Neuronal stem cell (in vitro differentiated cells): Measurements from ENCODE around the gene CRYGA.

Experiments
- DNase-seq: peaks from one replicate; pipeline ENCODE4 v3.0.0-alpha.2; 2013; ENCODE audit warnings: low spot score
- H2AFZ ChIP-seq: one replicate; pipeline ENCODE4 v1.6.1; 2013; ENCODE audit warnings: mild to moderate bottlenecking, low read length, inconsistent platforms
- H2AK5ac ChIP-seq: 2 replicates; pipeline ENCODE4 v1.6.1; 2013; ENCODE audit warnings: low read depth, mild to moderate bottlenecking, inconsistent platforms, low read length, moderate library complexity, mixed read lengths
- H2BK120ac ChIP-seq: 2 replicates; pipeline ENCODE4 v1.6.1; 2013; ENCODE audit warnings: low read depth, mild to moderate bottlenecking, inconsistent platforms, low read length, moderate library complexity, mixed read lengths
- H2BK12ac ChIP-seq: one replicate; pipeline ENCODE4 v1.6.1; 2013; ENCODE audit warnings: low read length, inconsistent platforms
- H2BK15ac ChIP-seq: 2 replicates; pipeline ENCODE4 v1.6.1; 2013; ENCODE audit warnings: mild to moderate bottlenecking, low read length, inconsistent platforms, mixed read lengths
- H2BK5ac ChIP-seq: one replicate; pipeline ENCODE4 v1.6.1; 2013; ENCODE audit warnings: inconsistent platforms, mild to moderate bottlenecking, low read length, moderate library complexity
- H3K14ac ChIP-seq: one replicate; pipeline ENCODE4 v1.6.1; 2013; ENCODE audit warnings: low read length, inconsistent platforms
- H3K18ac ChIP-seq: 2 replicates; pipeline ENCODE4 v1.6.1; 2013; ENCODE audit warnings: low read length, inconsistent platforms
- H3K23ac ChIP-seq: 2 replicates; pipeline ENCODE4 v1.6.1; 2013; ENCODE audit warnings: low read depth, mild to moderate bottlenecking, mixed read lengths, low read length, inconsistent platforms; ENCODE audit not compliant: poor library complexity
- H3K27ac ChIP-seq: replicated peaks from 3 replicates; pipeline ENCODE4 v1.5.1; 2013; ENCODE audit warnings: low read length, inconsistent platforms
- H3K27me3 ChIP-seq, 3 experiments: 2 replicates each; pipeline ENCODE4 v1.6.1; 2013; ENCODE audit warnings: low read length in 3 of 3, mild to moderate bottlenecking in 2 of 3, inconsistent platforms in 1 of 3, low read depth in 1 of 3, mixed read lengths in 1 of 3, moderate library complexity in 1 of 3; ENCODE audit not compliant: control insufficient read depth in 3 of 3, insufficient read depth in 3 of 3
- H3K36me3 ChIP-seq, 2 donors: replicated peaks in 1 of 2; 2 replicates each; pipeline ENCODE4 v1.6.1; 2013; ENCODE audit warnings: low read length in 2 of 2; ENCODE audit not compliant: control insufficient read depth in 2 of 2, insufficient read depth in 2 of 2
- H3K4ac ChIP-seq: 2 replicates; pipeline ENCODE4 v1.6.1; 2013; ENCODE audit warnings: inconsistent platforms, mild to moderate bottlenecking, low read length, moderate library complexity
- H3K4me1 ChIP-seq, 2 donors: 1 replicate in 1 of 2; 2 replicates in 1 of 2; pipeline ENCODE4 v1.6.1; 2013; ENCODE audit warnings: low read length in 2 of 2, low read depth in 1 of 2; ENCODE audit not compliant: control insufficient read depth in 2 of 2, insufficient read depth in 1 of 2
- H3K4me2 ChIP-seq: one replicate; pipeline ENCODE4 v1.6.1; 2013; ENCODE audit warnings: mild to moderate bottlenecking, low read length, inconsistent platforms; ENCODE audit not compliant: insufficient read depth, poor library complexity, severe bottlenecking
- H3K4me3 ChIP-seq, 2 donors: 2 replicates each; pipeline ENCODE4 v1.5.1; 2013; ENCODE audit warnings: low read length in 2 of 2, mild to moderate bottlenecking in 2 of 2, inconsistent platforms in 1 of 2, moderate library complexity in 1 of 2
- H3K79me1 ChIP-seq: one replicate; pipeline ENCODE4 v1.6.1; 2013; ENCODE audit warnings: low read depth, mild to moderate bottlenecking, inconsistent platforms, low read length, moderate library complexity
- H3K9ac ChIP-seq: one replicate; pipeline ENCODE4 v1.6.1; 2013; ENCODE audit warnings: mild to moderate bottlenecking, low read depth, low read length, inconsistent platforms; ENCODE audit not compliant: poor library complexity
- H3K9me3 ChIP-seq, 2 donors: replicated peaks in 1 of 2; 2 replicates each; pipeline versions ENCODE3 to v1.6.1; 2013; ENCODE audit warnings: low read length in 2 of 2, mild to moderate bottlenecking in 2 of 2, inconsistent platforms in 1 of 2, low read depth in 1 of 2, mixed read lengths in 1 of 2, moderate library complexity in 1 of 2; ENCODE audit not compliant: control insufficient read depth in 2 of 2, insufficient read depth in 1 of 2
- H4K8ac ChIP-seq: one replicate; pipeline ENCODE4 v1.6.1; 2013; ENCODE audit warnings: low read depth, mild to moderate bottlenecking, inconsistent platforms, low read length, moderate library complexity
- H4K91ac ChIP-seq: one replicate; pipeline ENCODE4 v1.6.1; 2013; ENCODE audit warnings: low read length, low read depth, mild to moderate bottlenecking, inconsistent platforms; ENCODE audit not compliant: poor library complexity
- WGBS, 2 donors: extraction: QIAGEN DNeasy Blood & Tissue Kit; methylation state at CpG; one replicate each; pipeline ENCODE4 v1.1.7; 2013; ENCODE audit warnings: missing lambda C conversion rate in 2 of 2, mixed read lengths in 1 of 2; ENCODE audit not compliant: insufficient read length in 2 of 2, insufficient replicate concordance in 1 of 2; ENCODE audit errors: extremely low coverage in 2 of 2; 5-methylcytosine and 5-hydroxymethylcytosine counted together

The CRYGA gene

GRCh38 chr2:208136716-208137094 is 26.7 kb downstream of the CRYGA start:
- peaks cover 0 to 3% of the 10 kb centered on the region in 2 donors for H3K9me3 ChIP-seq
- no CpG with 5 or more reads among the region's 2 CpGs for WGBS, 2 donors

GRCh38 chr2:208135794-208136715 is 27.3 kb downstream of the CRYGA start:
- Histone ChIP-seq H3K4me3 (no peak overlapping the region), H3K27ac (no peak overlapping the region), H3K23ac (no peak overlapping the region), H3K4me1 (peaks cover 2 to 7% of the 10 kb centered on the region in 2 donors), H3K18ac (no peak overlapping the region), H2AK5ac (no peak overlapping the region), H2BK15ac (no peak overlapping the region), H3K4me2 (no peak overlapping the region), H2BK5ac (no peak overlapping the region), H3K79me1 (no peaks in the 10 kb centered on the region), H2AFZ (no peak overlapping the region), H4K8ac (no peak overlapping the region), H3K36me3 (no peaks in the 10 kb centered on the region), H3K27me3 (no peaks in the 10 kb centered on the region), H2BK120ac (no peak overlapping the region), H2BK12ac (no peak overlapping the region), H3K9ac (no peak overlapping the region), H4K91ac (no peak overlapping the region), H3K4ac (no peak overlapping the region), H3K9me3 (peaks cover 0 to 3% of the 10 kb centered on the region in 2 donors), H3K14ac (no peak overlapping the region)
- DNase-seq = no peak
- WGBS, 2 donors = no CpG with 5 or more reads among the region's 11 CpGs

More at GRCh38 chr2:208136716-208137094, 26.7 kb downstream of the CRYGA start:
- H2BK12ac ChIP-seq = no peak overlapping the region
- no peak overlapping the region for H4K8ac ChIP-seq
- H3K4me2 ChIP-seq = no peak overlapping the region
- no peak overlapping the region for H2BK15ac ChIP-seq
- H3K79me1 ChIP-seq = no peaks in the 10 kb centered on the region
- peaks cover 2 to 7% of the 10 kb centered on the region in 2 donors for H3K4me1 ChIP-seq
- no peak overlapping the region for H3K18ac ChIP-seq
- H2AK5ac ChIP-seq = no peak overlapping the region
- no peaks in the 10 kb centered on the region for H3K36me3 ChIP-seq
- H3K27me3 ChIP-seq = no peaks in the 10 kb centered on the region
- H3K4ac ChIP-seq = no peak overlapping the region
- H3K23ac ChIP-seq = no peak overlapping the region
- H4K91ac ChIP-seq = no peak overlapping the region
- no peak for DNase-seq
- no peak overlapping the region for H3K14ac ChIP-seq
- no peak overlapping the region for H3K4me3 ChIP-seq
- no peak overlapping the region for H3K27ac ChIP-seq
- H3K9ac ChIP-seq = no peak overlapping the region
- H2BK5ac ChIP-seq = no peak overlapping the region
- H2BK120ac ChIP-seq = no peak overlapping the region
- H2AFZ ChIP-seq = no peak overlapping the region

GRCh38 chr2:208134928-208135586 is 28.3 kb downstream of the CRYGA start:
- no CpG with 5 or more reads among the region's 8 CpGs for WGBS, 2 donors
- Histone ChIP-seq H4K91ac (no peak overlapping the region), H3K36me3 (no peaks in the 10 kb centered on the region), H3K27me3 (no peaks in the 10 kb centered on the region), H3K4me1 (peaks cover 2 to 7% of the 10 kb centered on the region in 2 donors), H3K14ac (no peak overlapping the region), H3K27ac (no peak overlapping the region), H3K9me3 (peaks cover 0 to 3% of the 10 kb centered on the region in 2 donors), H4K8ac (no peak overlapping the region), H3K9ac (no peak overlapping the region), H2AK5ac (no peak overlapping the region), H3K4ac (no peak overlapping the region), H3K4me3 (no peak overlapping the region), H2BK12ac (no peak overlapping the region), H3K18ac (no peak overlapping the region), H2BK5ac (no peak overlapping the region), H3K4me2 (no peak overlapping the region), H3K23ac (no peak overlapping the region), H3K79me1 (no peaks in the 10 kb centered on the region), H2BK15ac (no peak overlapping the region), H2BK120ac (no peak overlapping the region), H2AFZ (peak overlapping the region; percentile 8)
- no peak for DNase-seq

GRCh38 chr2:208130712-208131110 is 32.7 kb downstream of the CRYGA start:
- WGBS, 2 donors = no CpG with 5 or more reads among the region's 6 CpGs

More at GRCh38 chr2:208130712-208131110, 32.7 kb downstream of the CRYGA start:
- Histone ChIP-seq H3K27ac (no peak overlapping the region), H2BK15ac (no peak overlapping the region), H2AK5ac (no peak overlapping the region), H3K4me2 (no peak overlapping the region), H3K4ac (no peak overlapping the region), H3K79me1 (no peaks in the 10 kb centered on the region), H2BK5ac (no peak overlapping the region), H3K27me3 (no peaks in the 10 kb centered on the region), H2BK12ac (no peak overlapping the region), H3K9me3 (no peaks in the 10 kb centered on the region), H2BK120ac (no peak overlapping the region), H3K14ac (no peak overlapping the region), H4K91ac (no peak overlapping the region), H3K23ac (no peak overlapping the region), H3K4me3 (no peak overlapping the region), H2AFZ (peak overlapping the region; percentile 72), H3K4me1 (peaks cover 7 to 8% of the 10 kb centered on the region in 2 donors), H3K18ac (no peak overlapping the region), H3K36me3 (no peaks in the 10 kb centered on the region), H4K8ac (no peak overlapping the region), H3K9ac (no peak overlapping the region)
- no peak for DNase-seq
